SK-N-SH (cell line): Measurements from ENCODE around the gene CFAP100.

ENCODE experiments used
- CHD2 ChIP-seq: fragments of 150-350 bp; IDR thresholded peaks from 2 replicates; pipeline ENCODE4 v1.6.1; 2018; ENCODE audit warnings: low read length; ENCODE audit not compliant: partially characterized antibody
- CTCF ChIP-seq: fragments of 200-600 bp; sonication (generic); IDR thresholded peaks from 2 replicates; pipeline ENCODE4 v1.6.1; 2017; ENCODE audit warnings: antibody characterized with exemption, mild to moderate bottlenecking, moderate library complexity
- POLR2AphosphoS5 ChIP-seq: IDR thresholded peaks from 2 replicates; pipeline ENCODE4 v1.6.1; 2012; ENCODE audit warnings: low read depth, low read length
- REST ChIP-seq: IDR thresholded peaks from 2 replicates; pipeline ENCODE4 v1.6.1; 2012; ENCODE audit warnings: mild to moderate bottlenecking, low read depth, low read length, moderate library complexity
- USF1 ChIP-seq: IDR thresholded peaks from 2 replicates; pipeline ENCODE4 v1.4.0; 2012; ENCODE audit warnings: low read depth, borderline replicate concordance

- TF ChIP-seq CTCF (peak; percentile 21; the same call in 1 of the 2 replicates), USF1 (no peak), CHD2 (peak; percentile 6), POLR2AphosphoS5 (0 out of 2 replicates have a peak, but pooled peaks have one; percentile 25), REST (no peak)
Observed at GRCh38 chr3:126475413-126476114, 80.9 kb downstream of the CFAP100 start, which contains the start of gene ZXDC.
